ENCODE results near the gene NRXN3.
"Not testable (repeated sequence)": the region's sequence is repeated elsewhere in the genome, so short reads cannot be mapped to it uniquely, and the experiment has no call there.

NRXN3 gene

DNA sequence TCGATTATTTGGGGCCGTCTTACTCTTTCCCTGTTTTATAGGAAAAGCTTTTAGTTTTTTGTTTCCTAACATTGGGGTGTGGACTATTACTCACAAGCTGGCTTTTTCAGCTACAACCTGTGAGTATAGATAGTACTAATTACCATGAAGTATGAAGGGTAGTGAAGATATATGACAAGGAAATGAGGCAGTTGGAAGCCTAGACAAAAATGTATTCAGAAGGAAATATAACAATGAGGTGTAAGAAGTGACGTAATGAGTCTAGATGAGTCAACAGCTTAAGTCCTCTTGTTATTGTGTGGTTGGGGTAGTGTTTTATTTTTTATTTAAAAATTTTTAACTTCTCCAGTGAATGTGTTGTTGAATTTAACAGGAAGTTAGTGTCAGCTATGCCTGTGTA, 804.5 kb downstream of the NRXN3 start:
- in situ Hi-C loops (cut with MboI; ENCODE audit: low sequenced_read_pairs), result no loop called here

DNA sequence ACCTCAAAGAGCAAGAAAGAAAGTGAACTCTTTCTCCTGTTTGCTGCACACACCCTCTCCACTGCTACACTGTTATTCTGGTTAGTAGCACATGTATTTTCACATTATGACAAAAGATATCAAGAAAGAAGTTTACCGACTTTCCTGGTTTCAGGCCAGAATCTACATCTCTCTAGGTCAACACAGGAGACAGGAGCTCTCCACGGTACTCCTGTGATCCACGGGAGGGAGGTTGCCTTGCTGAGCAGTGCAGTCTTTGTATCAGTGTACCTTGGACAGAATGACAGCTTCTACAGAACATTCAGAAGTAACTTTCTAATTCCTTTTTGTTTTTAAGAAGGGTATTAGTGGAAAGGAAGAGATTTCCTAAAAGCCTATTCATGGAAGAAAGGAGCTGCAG, 805.6 kb downstream of the NRXN3 start:
- in situ Hi-C loops (cut with MboI; ENCODE audit: low sequenced_read_pairs), result no loop called here

DNA sequence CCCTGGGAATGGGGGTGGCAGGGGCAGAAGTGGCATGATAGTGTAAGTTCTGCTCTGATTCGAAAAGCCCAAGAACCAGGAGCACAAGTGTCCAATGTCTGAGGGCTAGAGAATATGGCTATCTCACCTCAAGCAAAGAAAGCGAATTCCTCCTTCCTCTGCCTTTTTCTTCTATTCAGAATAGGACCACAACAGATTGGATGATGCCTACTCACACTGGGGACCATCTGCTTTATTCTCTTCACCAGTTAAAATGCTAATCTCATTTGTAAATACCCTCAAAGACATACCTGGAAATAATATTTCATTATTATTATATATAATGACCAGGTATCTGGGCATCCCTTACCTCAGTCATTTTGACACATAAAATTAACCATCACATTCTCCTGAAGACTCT, 808.7 kb downstream of the NRXN3 start:
- in situ Hi-C loops (cut with MboI; ENCODE audit: low sequenced_read_pairs), result no loop called here

GRCh38 chr14:78982551-78982950, 812.4 kb downstream of the NRXN3 start:
- in situ Hi-C loops (cut with MboI; ENCODE audit: low sequenced_read_pairs), result no loop called here

- in situ Hi-C loops (cut with MboI; ENCODE audit: low sequenced_read_pairs), result no loop called here
Observed at GRCh38 chr14:78983126-78983525, 813.0 kb downstream of the NRXN3 start.

- in situ Hi-C loops (cut with MboI; ENCODE audit: low sequenced_read_pairs), result no loop called here
Observed at GRCh38 chr14:78985668-78986381, 815.7 kb downstream of the NRXN3 start.

- in situ Hi-C loops (cut with MboI; ENCODE audit: low sequenced_read_pairs), result no loop called here
Observed at GRCh38 chr14:78986989-78987388, 816.8 kb downstream of the NRXN3 start.

DNA sequence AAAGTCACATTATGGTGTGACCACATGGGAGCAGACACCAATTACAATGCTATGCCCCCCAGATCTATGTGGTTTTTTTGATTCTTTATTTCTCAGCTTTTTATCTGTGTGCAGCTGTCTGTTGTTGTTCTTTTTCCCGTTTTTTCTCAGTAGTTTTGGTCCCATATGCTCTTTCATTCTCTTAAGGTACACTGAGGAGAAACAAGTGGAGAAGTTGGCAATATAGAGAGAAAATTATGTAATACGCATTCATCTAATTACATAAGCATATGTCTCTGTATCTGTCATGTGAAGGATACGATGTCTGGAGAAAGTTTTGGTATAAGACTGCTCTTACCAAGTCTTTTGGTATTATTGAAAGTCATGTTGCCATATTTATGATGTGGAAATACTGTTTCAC, 819.0 kb downstream of the NRXN3 start:
- in situ Hi-C loops (cut with MboI; ENCODE audit: low sequenced_read_pairs), result no loop called here

DNA sequence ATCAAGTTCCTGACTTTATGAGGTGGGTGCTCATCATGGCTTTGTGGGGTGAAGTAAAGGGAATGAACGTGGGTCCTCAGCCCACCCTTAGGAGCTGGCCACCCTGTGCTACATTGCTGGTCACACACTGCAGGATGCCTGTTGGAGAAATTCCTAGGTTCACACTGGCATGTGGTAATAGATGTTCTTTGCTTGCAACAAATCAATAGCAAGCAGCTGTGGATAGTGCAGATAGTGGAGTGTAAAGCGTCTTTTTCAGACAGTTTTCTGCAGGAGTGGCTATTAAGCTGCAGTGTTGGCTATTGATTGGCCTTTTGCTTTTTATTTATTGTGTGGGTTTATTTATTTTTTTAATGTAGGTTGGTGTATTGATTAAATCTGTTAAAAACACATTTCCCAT, 822.7 kb downstream of the NRXN3 start:
- in situ Hi-C loops (cut with MboI; ENCODE audit: low sequenced_read_pairs), result no loop called here

- in situ Hi-C loops (cut with MboI; ENCODE audit: low sequenced_read_pairs), result no loop called here
Observed at GRCh38 chr14:78997811-78998210, 827.6 kb downstream of the NRXN3 start.

DNA sequence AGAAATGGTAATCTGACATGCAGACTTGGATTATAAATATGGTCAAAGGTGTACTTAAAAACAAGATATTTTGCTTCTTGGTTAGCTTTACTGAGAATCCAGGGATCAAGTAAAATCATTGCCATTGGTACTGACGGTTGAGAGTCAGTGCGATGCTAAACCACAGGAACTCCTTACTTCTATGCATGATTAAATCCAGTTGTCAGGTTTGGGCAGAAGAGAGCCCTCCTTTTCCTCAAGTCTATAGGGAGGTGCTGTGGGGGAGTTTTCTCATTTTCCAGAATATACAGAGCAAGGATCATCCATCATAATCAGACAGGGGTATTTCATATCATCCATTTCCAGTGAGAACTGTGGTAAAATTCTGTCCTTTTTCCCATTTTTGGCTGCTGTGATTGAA, 839.1 kb downstream of the NRXN3 start:
- in situ Hi-C loops (cut with MboI; ENCODE audit: low sequenced_read_pairs), result no loop called here

- in situ Hi-C loops (cut with MboI; ENCODE audit: low sequenced_read_pairs), result no loop called here
Observed at GRCh38 chr14:79011091-79011919, 841.1 kb downstream of the NRXN3 start.

DNA sequence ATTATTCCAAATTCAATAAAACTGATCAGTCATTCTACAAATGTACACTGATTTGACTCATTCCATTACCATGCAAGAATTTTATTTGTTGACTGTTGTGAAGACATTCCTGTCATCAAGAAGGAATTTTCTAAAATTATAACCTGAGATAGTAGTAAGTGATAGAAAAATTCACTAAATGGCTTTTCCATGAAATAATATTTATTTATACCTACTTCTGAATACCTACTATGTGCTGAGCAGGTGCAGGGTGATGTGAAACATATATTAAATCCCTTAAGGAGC, 841.7 kb downstream of the NRXN3 start:
- in situ Hi-C loops (cut with MboI; ENCODE audit: low sequenced_read_pairs), result no loop called here

DNA sequence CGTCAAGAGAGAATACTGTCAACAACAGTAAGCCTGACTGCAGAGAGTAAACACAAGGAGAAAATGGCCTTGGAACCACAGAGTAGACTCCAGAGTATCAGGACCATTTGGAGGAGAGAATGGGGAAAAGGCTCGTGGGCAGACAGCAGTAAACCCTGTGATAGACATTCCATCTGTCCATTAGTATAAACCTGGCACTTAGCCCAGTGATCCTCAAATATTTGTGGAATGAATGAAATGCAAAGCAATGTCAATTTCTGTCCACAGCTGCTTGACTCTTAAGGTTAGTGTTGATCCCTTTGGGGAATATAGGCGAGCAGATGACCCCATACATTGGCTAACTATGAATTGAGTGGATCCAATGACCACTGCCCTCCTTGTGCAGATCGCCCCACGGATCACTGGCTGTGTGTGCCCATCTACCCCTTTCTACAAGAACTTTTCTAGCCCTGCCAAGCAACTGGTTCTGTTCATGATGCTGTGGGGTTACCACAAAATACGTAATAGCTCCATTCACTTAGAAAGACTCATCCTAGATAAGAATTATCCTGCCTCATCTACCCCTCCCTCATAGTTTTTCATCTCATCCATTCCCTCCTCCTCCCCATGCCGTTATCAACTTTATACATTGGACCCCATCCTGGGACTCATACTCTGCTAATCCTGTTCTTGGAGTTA, 846.8 kb downstream of the NRXN3 start:
- in situ Hi-C loops (cut with MboI; ENCODE audit: low sequenced_read_pairs), result no loop called here

DNA sequence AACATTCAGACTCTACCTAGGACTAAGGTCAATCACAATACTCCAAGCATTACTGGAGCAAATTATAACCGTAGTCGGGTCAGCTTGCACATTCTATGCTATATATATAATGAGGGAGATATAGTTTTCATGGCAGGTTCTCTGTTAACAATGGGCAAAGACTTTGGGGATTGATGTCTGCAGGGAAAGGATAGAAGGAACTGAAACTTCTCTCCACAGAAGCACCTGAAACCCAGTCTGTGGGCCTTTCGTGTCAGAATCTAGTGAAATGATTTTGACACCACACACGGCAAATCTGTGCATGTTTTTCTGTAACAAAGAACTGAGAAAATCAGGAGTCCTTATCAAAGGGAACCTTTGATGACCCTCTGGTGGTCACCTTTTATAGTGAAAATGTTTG, 847.4 kb downstream of the NRXN3 start:
- in situ Hi-C loops (cut with MboI; ENCODE audit: low sequenced_read_pairs), result no loop called here

GRCh38 chr14:79018836-79019235, 848.7 kb downstream of the NRXN3 start:
- in situ Hi-C loops (cut with MboI; ENCODE audit: low sequenced_read_pairs), result no loop called here

GRCh38 chr14:79019898-79020297, 849.7 kb downstream of the NRXN3 start:
- in situ Hi-C loops (cut with MboI; ENCODE audit: low sequenced_read_pairs), result not testable (repeated sequence)

DNA sequence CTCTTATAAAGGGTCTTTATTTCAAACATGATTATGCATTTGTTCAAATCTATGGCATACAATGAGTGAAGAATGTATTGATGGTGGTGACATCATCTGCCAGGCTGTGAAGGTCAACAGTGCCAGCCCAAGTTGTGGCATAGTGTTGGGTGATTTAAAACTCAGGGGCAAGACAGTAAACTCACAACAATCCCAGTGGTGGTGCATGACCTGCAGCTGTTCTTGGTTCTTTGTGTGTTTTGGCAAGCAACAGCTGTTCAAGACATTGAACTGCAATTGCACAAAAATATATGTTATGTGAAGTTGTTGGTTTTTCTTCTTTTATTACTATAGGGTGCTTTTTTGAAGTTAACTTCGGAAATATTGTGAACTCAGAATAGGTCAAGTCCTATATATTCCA, 851.6 kb downstream of the NRXN3 start:
- in situ Hi-C loops (cut with MboI; ENCODE audit: low sequenced_read_pairs), result no loop called here

DNA sequence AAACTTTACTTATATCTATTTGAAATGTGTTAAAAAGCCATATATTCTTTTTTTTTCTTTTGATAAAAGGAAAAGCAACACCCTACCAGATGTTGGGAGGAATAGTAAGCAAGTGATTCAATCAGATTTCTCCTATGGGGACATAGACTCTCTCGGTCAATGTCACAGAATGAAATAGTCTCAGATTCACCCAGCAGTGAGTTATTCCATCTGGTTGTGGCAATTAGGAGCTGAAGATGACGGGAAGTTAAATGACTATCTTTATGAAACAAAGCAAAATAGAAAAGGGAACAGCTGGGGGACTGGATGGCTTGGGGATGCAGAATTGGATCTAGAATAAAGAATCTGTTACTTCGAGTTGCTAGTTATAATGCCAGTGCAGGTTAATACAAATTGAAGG, 857.0 kb downstream of the NRXN3 start:
- in situ Hi-C loops (cut with MboI; ENCODE audit: low sequenced_read_pairs), result no loop called here

- in situ Hi-C loops (cut with MboI; ENCODE audit: low sequenced_read_pairs), result no loop called here
Observed at GRCh38 chr14:79028281-79028680, 858.1 kb downstream of the NRXN3 start.

- in situ Hi-C loops (cut with MboI; ENCODE audit: low sequenced_read_pairs), result no loop called here
Observed at GRCh38 chr14:79036441-79036840, 866.3 kb downstream of the NRXN3 start.

- in situ Hi-C loops (cut with MboI; ENCODE audit: low sequenced_read_pairs), result no loop called here
Observed at GRCh38 chr14:79037106-79037505, 866.9 kb downstream of the NRXN3 start.

All from HL-60/S4 treated with retinoic acid at 250 ng/mL for 4 days and 3 days (cell line).